Coronary artery (tissue), 2 donors: ENCODE results near the gene CLPSL2.

Experiments used
- DNase-seq: peaks from one replicate; pipeline ENCODE4 v3.0.0-alpha.2; 2017; ENCODE audit warnings: low spot score
- H3K27ac ChIP-seq, 2 donors: fragments of 200-600 bp; sonication (generic); one replicate each; pipeline ENCODE4 v1.5.1; 2016 to 2019
- H3K4me3 ChIP-seq: fragments of 200-600 bp; sonication (generic); 2 replicates; pipeline ENCODE4 v1.5.1; 2016; ENCODE audit warnings: mild to moderate bottlenecking, moderate library complexity
- CTCF ChIP-seq: fragments of 200-600 bp; sonication (generic); IDR thresholded peaks from one replicate; pipeline ENCODE4 v1.5.1; 2019; ENCODE audit warnings: antibody characterized with exemption

Gene CLPSL2

GRCh38 chr6:35796236-35796635 lies 19.8 kb downstream of the CLPSL2 start:
- no peak for DNase-seq
- H3K4me3 ChIP-seq = no peak overlapping the region
- no peak for TF ChIP-seq CTCF
- H3K27ac ChIP-seq = no peak overlapping the region

DNA sequence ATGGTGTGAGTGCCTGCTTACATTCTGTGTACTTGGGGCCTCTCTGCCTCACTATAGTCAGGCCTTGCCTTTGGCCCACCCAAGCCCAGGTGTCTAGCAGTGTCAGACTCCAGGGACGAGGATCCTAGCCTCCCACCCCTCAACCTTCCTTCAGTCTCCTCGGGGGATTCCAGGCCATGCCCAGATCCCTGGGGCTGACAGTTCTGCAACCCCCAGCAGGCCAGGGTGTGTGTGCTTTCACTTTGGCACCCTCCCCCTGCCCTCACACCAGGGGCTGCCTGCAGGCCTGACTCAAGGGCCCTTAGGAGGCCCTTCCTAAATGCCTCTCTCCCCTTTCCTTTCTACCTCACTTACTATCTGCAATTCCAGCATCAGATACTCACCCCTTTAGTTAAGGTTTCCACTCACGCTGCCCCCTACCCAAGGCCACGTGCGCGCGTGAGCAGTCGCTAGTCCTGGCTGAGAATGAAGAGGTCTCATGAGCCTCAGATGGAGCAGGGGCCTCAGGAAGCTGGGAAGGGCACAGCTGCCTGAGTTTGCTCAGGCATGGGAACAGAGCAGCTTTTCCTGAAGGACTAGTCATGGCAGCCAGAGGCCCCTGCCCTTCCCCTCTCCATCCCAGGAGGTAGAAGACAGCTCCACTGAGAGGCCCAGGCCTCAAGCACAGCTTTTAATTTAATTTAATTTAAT lies 21.6 kb downstream of the CLPSL2 start:
- no peak overlapping the region for H3K4me3 ChIP-seq
- TF ChIP-seq CTCF = no peak
- H3K27ac ChIP-seq = no peak overlapping the region
- no peak for DNase-seq

DNA sequence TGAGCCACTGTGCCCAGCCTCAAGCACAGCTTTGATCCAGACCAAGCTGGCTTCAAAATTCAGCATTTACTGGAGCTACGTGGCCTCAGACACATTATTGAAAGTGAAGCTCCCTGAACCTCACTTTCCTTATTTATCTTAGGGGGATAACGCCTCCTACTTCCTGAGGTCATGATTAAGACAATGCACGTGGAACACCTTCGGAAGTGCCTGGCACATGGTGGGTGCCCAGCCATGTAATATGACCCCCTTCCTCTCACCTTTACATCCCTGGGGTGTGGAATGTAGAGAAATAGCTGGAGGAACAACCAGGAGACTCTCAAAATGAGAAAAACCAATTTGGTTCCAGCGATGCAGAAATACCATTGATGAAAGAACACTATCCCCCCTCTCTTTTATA lies 22.3 kb downstream of the CLPSL2 start:
- Histone ChIP-seq H3K27ac (no peak overlapping the region), H3K4me3 (no peak overlapping the region)
- no peak for DNase-seq
- no peak for TF ChIP-seq CTCF

DNA sequence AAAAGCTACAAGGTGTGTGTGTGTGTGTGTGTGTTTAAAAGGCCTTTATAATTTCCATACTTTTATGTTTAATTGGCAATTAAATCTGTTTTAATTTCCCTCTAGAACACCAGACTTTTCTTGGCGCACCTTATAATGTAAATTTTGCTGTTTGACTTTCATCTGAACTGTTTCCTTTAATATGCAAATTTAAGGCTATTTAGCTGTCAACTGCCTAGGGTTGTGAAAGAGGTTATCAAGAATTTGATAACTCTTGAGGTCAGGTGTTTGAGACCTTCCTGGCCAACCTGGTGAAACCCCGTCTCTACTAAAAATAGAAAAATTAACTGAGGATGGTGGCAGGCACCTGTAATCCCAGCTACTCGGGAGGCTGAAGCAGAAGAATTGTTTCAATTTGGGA lies 24.8 kb downstream of the CLPSL2 start:
- H3K4me3 ChIP-seq = no peak overlapping the region
- no peak for DNase-seq
- no peak for TF ChIP-seq CTCF
- no peak overlapping the region for H3K27ac ChIP-seq

DNA sequence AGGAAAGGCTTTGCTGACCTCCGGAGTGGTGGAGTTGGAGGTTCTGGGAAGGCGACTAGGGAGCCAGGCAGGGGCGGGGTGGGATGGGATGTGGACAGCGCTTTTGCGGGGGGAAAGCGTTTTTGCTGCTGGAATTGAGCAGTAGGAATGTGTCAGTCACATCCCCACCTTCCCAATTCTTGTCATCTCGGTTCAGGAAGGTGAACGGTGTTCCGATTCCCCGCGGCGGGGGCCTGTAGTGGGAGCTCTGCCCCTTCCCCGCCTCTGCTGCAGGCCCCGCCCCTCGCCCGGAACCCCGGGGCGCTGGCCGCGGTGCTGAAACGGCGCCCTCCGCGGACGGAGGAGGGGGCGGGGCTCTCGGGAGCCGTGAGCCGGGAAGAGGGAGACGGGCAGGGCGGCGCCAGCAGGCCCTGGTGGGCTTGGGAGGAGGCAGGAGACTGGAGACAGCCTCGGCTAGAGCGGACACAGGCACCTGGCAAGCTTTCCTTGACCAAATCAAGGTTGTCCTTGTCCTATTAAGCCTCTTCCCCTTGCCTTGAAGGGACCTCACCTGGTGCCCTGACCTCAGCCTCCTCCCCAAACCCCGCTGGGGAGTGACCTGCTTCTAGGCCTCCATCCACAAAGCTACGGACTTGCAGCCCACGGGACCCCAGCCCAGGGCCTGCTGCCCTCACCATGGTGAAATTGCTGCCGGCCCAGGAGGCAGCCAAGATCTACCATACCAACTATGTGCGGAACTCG lies 28.8 kb downstream of the CLPSL2 start, which contains the start of gene LHFPL5:
TSS of gene LHFPL5 (plus strand) at position 357 of the 741 bp plus-strand sequence. CDS start at position 676, 319 bp downstream.
- DNase-seq = no peak
- H3K4me3 ChIP-seq = peak within 1 kb of the TSS; percentile 18
- no peak within 1 kb of the TSS for H3K27ac ChIP-seq

DNA sequence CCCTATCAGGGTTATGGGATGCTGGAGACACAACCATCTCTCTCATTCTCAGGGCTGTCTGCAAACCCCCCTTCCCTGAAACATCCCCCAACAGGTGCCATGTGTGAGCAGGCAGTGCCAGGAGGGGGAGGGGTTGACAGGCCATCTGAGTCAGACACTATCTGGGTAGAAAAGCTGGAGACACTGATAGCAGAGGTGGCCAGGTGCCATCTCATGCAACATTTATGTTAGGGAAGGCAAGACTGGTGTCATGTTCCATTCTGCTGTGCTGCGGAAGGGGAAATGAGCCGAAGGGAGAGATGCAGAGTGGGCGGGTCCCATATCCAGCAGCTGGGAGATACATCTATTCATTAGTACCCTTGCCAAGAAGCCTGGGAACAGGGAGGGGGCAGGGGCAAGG lies 32.3 kb downstream of the CLPSL2 start:
- no peak overlapping the region for H3K27ac ChIP-seq
- TF ChIP-seq CTCF = no peak
- H3K4me3 ChIP-seq = no peak overlapping the region
- DNase-seq = no peak

More for the DNA sequence above, 28.8 kb downstream of the CLPSL2 start, which contains the start of gene LHFPL5:
- no peak for TF ChIP-seq CTCF

DNA sequence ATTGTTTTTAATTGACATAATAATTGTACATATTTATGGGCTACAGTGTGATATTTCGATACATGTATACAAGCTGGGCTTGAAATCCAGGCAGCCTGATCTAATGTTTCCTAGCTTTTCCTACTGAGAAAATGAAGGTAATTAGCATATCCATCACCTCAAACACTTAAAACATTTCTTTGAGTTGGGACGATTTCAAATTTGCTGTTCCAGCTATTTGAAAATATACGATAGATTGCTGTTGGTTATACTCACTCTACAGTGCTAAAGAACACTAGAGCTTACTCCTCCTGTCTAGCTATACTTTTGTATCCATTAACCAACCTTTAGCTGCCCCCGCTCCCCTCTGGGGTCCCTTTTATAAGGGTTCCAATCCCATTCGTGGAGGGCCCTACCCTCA lies 33.4 kb downstream of the CLPSL2 start:
- Histone ChIP-seq H3K4me3 (no peak overlapping the region), H3K27ac (no peak overlapping the region)
- no peak for DNase-seq
- no peak for TF ChIP-seq CTCF
